GM19240 (cell line): ENCODE results near the gene BRSK2.

Source experiments
- DNase-seq: peaks from one replicate; pipeline ENCODE4 v3.0.0; 2011; ENCODE audit warnings: low spot score; ENCODE audit not compliant: insufficient read length

BRSK2 gene

GRCh38 chr11:1510928-1511327, 121.2 kb downstream of the BRSK2 start:
- no peak for DNase-seq

GRCh38 chr11:1511937-1512496, 122.3 kb downstream of the BRSK2 start:
- DNase-seq = no peak
